Skeletal muscle tissue (tissue), 4 donors: ENCODE data around the gene PAOX. TPM values are rescaled to one million over a fixed set of nuclear protein-coding genes. Genes with fewer than 3 reads are reported as not detected.
"Not testable (repeated sequence)": the region's sequence is repeated elsewhere in the genome, so short reads cannot be mapped to it uniquely, and the experiment has no call there.

Experiments used
- H3K27ac ChIP-seq: one replicate; pipeline ENCODE4 v1.7.0; 2013; ENCODE audit warnings: mild to moderate bottlenecking, low read depth, low read length, inconsistent platforms
- H3K27me3 ChIP-seq, 3 donors: one replicate each; pipeline ENCODE4 v1.7.0; 2013; ENCODE audit warnings: low read length in 3 of 3; ENCODE audit not compliant: control insufficient read depth in 3 of 3, insufficient read depth in 3 of 3
- H3K36me3 ChIP-seq, 3 donors: one replicate each; pipeline ENCODE4 v1.7.0; 2013; ENCODE audit warnings: low read length in 3 of 3; ENCODE audit not compliant: control insufficient read depth in 3 of 3, insufficient read depth in 3 of 3
- H3K4me1 ChIP-seq, 3 donors: one replicate each; pipeline ENCODE4 v1.7.0; 2013; ENCODE audit warnings: low read length in 3 of 3, mild to moderate bottlenecking in 3 of 3; ENCODE audit not compliant: control insufficient read depth in 3 of 3, insufficient read depth in 3 of 3
- H3K4me3 ChIP-seq, 3 donors: one replicate each; pipeline ENCODE4 v1.7.0; 2013; ENCODE audit warnings: low read length in 3 of 3
- H3K9ac ChIP-seq, 3 donors: one replicate each; pipeline ENCODE4 v1.7.0; 2013; ENCODE audit warnings: low read length in 3 of 3, mild to moderate bottlenecking in 3 of 3, moderate library complexity in 2 of 3, low read depth in 1 of 3
- H3K9me3 ChIP-seq, 3 donors: one replicate each; pipeline ENCODE4 v1.7.0; 2013; ENCODE audit warnings: low read length in 3 of 3; ENCODE audit not compliant: control insufficient read depth in 3 of 3
- total RNA-seq: library from RNA; depleted of rRNA; stranded (reverse); fragments of >200 nt; gene quantifications from one replicate; pipeline ENCODE4 v1.2.3, GENCODE V29; 2014
- donor health status: Osteomylitis.

PAOX gene
- total RNA-seq, 1 donor from 2014 or later: 7.3 TPM

GRCh38 chr10:133373174-133374090 lies 5.6 kb upstream of the PAOX start, which contains the start of gene ECHS1:
ECHS1 (minus strand) TSS chr10:133373354; CDS start chr10:133373333, 21 bp downstream.
- Histone ChIP-seq H3K36me3 (peaks cover 22 to 25% (median 25%) of the 10 kb centered on the region in 3 donors), H3K9me3 (no peaks in the 10 kb centered on the region), H3K27me3 (no peaks in the 10 kb centered on the region), H3K27ac (peak within 1 kb of the TSS; percentile 54), H3K9ac (peak within 1 kb of the TSS; percentile 65 to 87 (median 84)), H3K4me1 (peaks cover 9 to 27% (median 13%) of the 10 kb centered on the region in 3 donors), H3K4me3 (peak within 1 kb of the TSS; percentile 75 to 84 (median 81))

- Histone ChIP-seq H3K4me3 (no peak overlapping the region), H3K4me1 (peaks cover 13 to 38% (median 19%) of the 10 kb centered on the region in 3 donors), H3K9ac (no peak overlapping the region), H3K27ac (no peak overlapping the region), H3K9me3 (no peaks in the 10 kb centered on the region), H3K27me3 (no peaks in the 10 kb centered on the region), H3K36me3 (peaks cover 2 to 5% (median 5%) of the 10 kb centered on the region in 3 donors)
Observed at GRCh38 chr10:133375357-133376115, 3.5 kb upstream of the PAOX start.

GRCh38 chr10:133376183-133376582 lies 2.9 kb upstream of the PAOX start:
- H3K9me3 ChIP-seq, H3K27me3 ChIP-seq, H3K4me3 ChIP-seq, H3K27ac ChIP-seq, H3K9ac ChIP-seq, H3K36me3 ChIP-seq: not testable (repeated sequence)
- H3K4me1 ChIP-seq: peaks cover 13 to 38% (median 19%) of the 10 kb centered on the region in 3 donors

GRCh38 chr10:133377025-133377817 lies 1.8 kb upstream of the PAOX start:
- H3K4me3 ChIP-seq: peak overlapping the region in 1 of 3 donors; percentile 95
- H3K27ac ChIP-seq: no peak overlapping the region
- no peaks in the 10 kb centered on the region for H3K9me3 ChIP-seq
- no peaks in the 10 kb centered on the region for H3K27me3 ChIP-seq
- H3K4me1 ChIP-seq: peaks cover 10 to 31% (median 16%) of the 10 kb centered on the region in 3 donors
- H3K36me3 ChIP-seq: peaks cover 0 to 3% (median 2%) of the 10 kb centered on the region in 3 donors
- H3K9ac ChIP-seq: peak overlapping the region in 2 of 3 donors; percentile 68 to 82

GRCh38 chr10:133377818-133378250 lies 1.2 kb upstream of the PAOX start:
- Histone ChIP-seq H3K4me1 (peaks cover 8 to 29% (median 13%) of the 10 kb centered on the region in 3 donors), H3K27ac (peak overlapping the region; percentile 40), H3K9ac (peak overlapping the region; percentile 68 to 82 (median 70)), H3K9me3 (no peaks in the 10 kb centered on the region), H3K27me3 (no peaks in the 10 kb centered on the region), H3K4me3 (peak overlapping the region; percentile 83 to 95 (median 85)), H3K36me3 (peaks cover 0 to 3% (median 2%) of the 10 kb centered on the region in 3 donors)

- Histone ChIP-seq H3K4me1 (peaks cover 8 to 29% (median 13%) of the 10 kb centered on the region in 3 donors), H3K27me3 (no peaks in the 10 kb centered on the region), H3K36me3 (peaks cover 0 to 3% (median 2%) of the 10 kb centered on the region in 3 donors), H3K4me3 (peak overlapping the region; percentile 83 to 95 (median 85)), H3K9ac (peak overlapping the region; percentile 68 to 82 (median 70)), H3K27ac (peak overlapping the region; percentile 40), H3K9me3 (no peaks in the 10 kb centered on the region)
Observed at GRCh38 chr10:133378251-133379096, 588 bp upstream of the PAOX start.

- peak overlapping the region; percentile 56 to 70 (median 69) for H3K4me3 ChIP-seq
- no peaks in the 10 kb centered on the region for H3K9me3 ChIP-seq
- peaks cover 0 to 14% (median 6%) of the 10 kb centered on the region in 3 donors for H3K36me3 ChIP-seq
- peaks cover 4 to 24% (median 13%) of the 10 kb centered on the region in 3 donors for H3K4me1 ChIP-seq
- H3K9ac ChIP-seq: peak overlapping the region in 2 of 3 donors; percentile 64 to 81
- H3K27ac ChIP-seq: no peak overlapping the region
- no peaks in the 10 kb centered on the region for H3K27me3 ChIP-seq
Observed at GRCh38 chr10:133379801-133380666, 972 bp downstream of the PAOX start.

- Histone ChIP-seq H3K27me3 (no peaks in the 10 kb centered on the region), H3K4me1 (peaks cover 4 to 24% (median 13%) of the 10 kb centered on the region in 3 donors), H3K36me3 (peaks cover 0 to 14% (median 6%) of the 10 kb centered on the region in 3 donors), H3K4me3 (no peak overlapping the region), H3K9me3 (no peaks in the 10 kb centered on the region), H3K27ac (no peak overlapping the region), H3K9ac (no peak overlapping the region)
Observed at GRCh38 chr10:133381036-133381435, 2.0 kb downstream of the PAOX start.
